GOT3 (cell line): ENCODE data around the gene FOXN1.
A peak's percentile ranks its signal among the peaks of the same experiment; 100 is the strongest.

Source experiments
- DNase-seq: peaks from one replicate; lab custom pipeline; 2025; ENCODE audit warnings: mixed read lengths; lab: John Stamatoyannopoulos, UW

Gene FOXN1

GRCh38 chr17:28547623-28548416 is 41.7 kb downstream of the FOXN1 start:
- no peak for DNase-seq

- no peak for DNase-seq
Observed at GRCh38 chr17:28548417-28549130, 42.4 kb downstream of the FOXN1 start.

GRCh38 chr17:28549236-28550132 is 43.3 kb downstream of the FOXN1 start:
- DNase-seq: no peak

GRCh38 chr17:28550858-28551257 is 44.7 kb downstream of the FOXN1 start:
- DNase-seq: no peak

GRCh38 chr17:28551421-28552175 is 45.5 kb downstream of the FOXN1 start:
- DNase-seq: no peak

- DNase-seq: no peak
Observed at GRCh38 chr17:28552176-28552999, 46.2 kb downstream of the FOXN1 start, which contains the start of gene UNC119. Gene UNC119, minus strand, starts transcription at chr17:28552624. Its CDS starts 67 bp downstream, at chr17:28552557.

- no peak for DNase-seq
Observed at GRCh38 chr17:28553000-28553505, 46.9 kb downstream of the FOXN1 start.

- DNase-seq: no peak
Observed at GRCh38 chr17:28554565-28554964, 48.4 kb downstream of the FOXN1 start.

- DNase-seq: no peak
Observed at GRCh38 chr17:28555022-28555421, 48.9 kb downstream of the FOXN1 start.

GRCh38 chr17:28563475-28563874 is 57.3 kb downstream of the FOXN1 start:
- DNase-seq: no peak

- DNase-seq: no peak
Observed at GRCh38 chr17:28567604-28568003, 61.5 kb downstream of the FOXN1 start.

- DNase-seq: no peak
Observed at GRCh38 chr17:28569446-28569845, 63.3 kb downstream of the FOXN1 start.

- DNase-seq: no peak
Observed at GRCh38 chr17:28570716-28571360, 64.7 kb downstream of the FOXN1 start.

GRCh38 chr17:28571361-28572122 is 65.4 kb downstream of the FOXN1 start, which contains the start of gene PIGS:
Gene PIGS, minus strand, starts transcription at chr17:28571524. Its CDS starts 28 bp downstream, at chr17:28571496.
- DNase-seq: peak; percentile 68

GRCh38 chr17:28572259-28573039 is 66.3 kb downstream of the FOXN1 start:
- no peak for DNase-seq

GRCh38 chr17:28573040-28573380 is 66.9 kb downstream of the FOXN1 start:
- DNase-seq: no peak

GRCh38 chr17:28573521-28573920 is 67.4 kb downstream of the FOXN1 start:
- no peak for DNase-seq

- DNase-seq: no peak
Observed at GRCh38 chr17:28573966-28574480, 67.9 kb downstream of the FOXN1 start.
